IMR-90 (cell line): ENCODE measurements around the gene LY6G6F. TPM values are rescaled to one million over a fixed set of nuclear protein-coding genes. Genes with fewer than 3 reads are reported as not detected.

Experiments used
- ATAC-seq: fragments of 200-7000 bp; cut with Tn5 transposase; 2 replicates; pipeline ENCODE4 v1.9.1; 2020; ENCODE audit warnings: low read depth, mild to moderate bottlenecking, moderate library complexity
- BruUV-seq: library from RNA; stranded (reverse); fragments of 400-500 nt; replicated peaks from 2 replicates; lab custom pipeline; 2021; lab: Mats Ljungman, UMichigan
- CTCF ChIA-PET: fragments of 300-600 bp; formaldehyde crosslinking; extraction: SDS; loops from one replicate; lab custom pipeline; 2021; ENCODE audit warnings: antibody characterized with exemption; lab: Yijun Ruan, JAX
- POLR2A ChIA-PET: fragments of 300-600 bp; sonication (Branson Sonifier 250); formaldehyde crosslinking; loops from one replicate; lab custom pipeline; 2022; ENCODE audit warnings: antibody characterized with exemption; ENCODE audit not compliant: unreplicated experiment; lab: Charles Lee
- DNase-seq: peaks from one replicate; pipeline ENCODE4 v3.0.0; 2013
- H2AFZ ChIP-seq: replicated peaks from 2 replicates; pipeline ENCODE3; 2013; ENCODE audit warnings: low read length, mild to moderate bottlenecking; ENCODE audit not compliant: poor library complexity
- H2AK5ac ChIP-seq: 2 replicates; pipeline ENCODE4 v1.6.1; 2013; ENCODE audit warnings: low read depth, low read length, inconsistent platforms
- H2AK9ac ChIP-seq: replicated peaks from 2 replicates; pipeline ENCODE3; 2013; ENCODE audit warnings: mild to moderate bottlenecking, low read depth, low read length, moderate library complexity; ENCODE audit not compliant: poor library complexity
- H2BK120ac ChIP-seq: 2 replicates; pipeline ENCODE4 v1.6.1; 2013; ENCODE audit warnings: low read depth, low read length, inconsistent platforms
- H2BK15ac ChIP-seq: 3 replicates; pipeline ENCODE4 v1.6.1; 2013; ENCODE audit warnings: low read depth, low read length, inconsistent platforms
- H2BK20ac ChIP-seq: 2 replicates; pipeline ENCODE4 v1.6.1; 2013; ENCODE audit warnings: low read depth, mild to moderate bottlenecking, inconsistent platforms, low read length, moderate library complexity
- H2BK5ac ChIP-seq: 2 replicates; pipeline ENCODE4 v1.6.1; 2013; ENCODE audit warnings: mild to moderate bottlenecking, low read depth, low read length, inconsistent platforms; ENCODE audit not compliant: poor library complexity, severe bottlenecking
- H3K14ac ChIP-seq: replicated peaks from 2 replicates; pipeline ENCODE4 v1.6.1; 2013; ENCODE audit warnings: low read depth, low read length, inconsistent platforms
- H3K18ac ChIP-seq: 2 replicates; pipeline ENCODE4 v1.6.1; 2013; ENCODE audit warnings: low read depth, low read length, control low read depth
- H3K23ac ChIP-seq: 2 replicates; pipeline ENCODE4 v1.6.1; 2013; ENCODE audit warnings: low read depth, low read length, inconsistent platforms
- H3K27ac ChIP-seq: 2 replicates; pipeline ENCODE4 v1.5.1; 2013; ENCODE audit warnings: mild to moderate bottlenecking, control low read depth, low read length; ENCODE audit not compliant: insufficient read depth
- H3K27me3 ChIP-seq: 2 replicates; pipeline ENCODE4 v1.6.1; 2013; ENCODE audit warnings: low read length; ENCODE audit not compliant: control insufficient read depth, insufficient read depth
- H3K36me3 ChIP-seq: 2 replicates; pipeline ENCODE4 v1.6.1; 2013; ENCODE audit warnings: low read length, mixed read lengths; ENCODE audit not compliant: control insufficient read depth, insufficient read depth
- H3K4ac ChIP-seq: 2 replicates; pipeline ENCODE4 v1.6.1; 2013; ENCODE audit warnings: low read depth, low read length, inconsistent platforms
- H3K4me1 ChIP-seq: 2 replicates; pipeline ENCODE4 v1.6.1; 2013; ENCODE audit warnings: low read length, mixed read lengths; ENCODE audit not compliant: control insufficient read depth, insufficient read depth
- H3K4me2 ChIP-seq: 2 replicates; pipeline ENCODE4 v1.6.1; 2013; ENCODE audit warnings: low read depth, mild to moderate bottlenecking, control low read depth, low read length, moderate library complexity
- H3K4me3 ChIP-seq: 2 replicates; pipeline ENCODE4 v1.5.1; 2013; ENCODE audit warnings: low read depth, mild to moderate bottlenecking, control low read depth, low read length, moderate library complexity; ENCODE audit not compliant: insufficient read depth
- H3K56ac ChIP-seq: 2 replicates; pipeline ENCODE4 v1.6.1; 2013; ENCODE audit warnings: low read length, inconsistent platforms; ENCODE audit not compliant: insufficient read depth; ENCODE audit errors: extremely low read depth
- H3K79me1 ChIP-seq, 2 experiments: 2 replicates each; pipeline ENCODE4 v1.6.1; 2013; ENCODE audit warnings: low read length in 2 of 2, inconsistent platforms in 1 of 2, low read depth in 1 of 2
- H3K9ac ChIP-seq: 2 replicates; pipeline ENCODE4 v1.6.1; 2013; ENCODE audit warnings: low read depth, low read length, control low read depth
- H3K9me1 ChIP-seq: 2 replicates; pipeline ENCODE4 v1.6.1; 2013; ENCODE audit warnings: low read length, inconsistent platforms; ENCODE audit not compliant: insufficient read depth
- H3K9me3 ChIP-seq: 2 replicates; pipeline ENCODE4 v1.6.1; 2013; ENCODE audit warnings: low read length; ENCODE audit not compliant: control insufficient read depth, insufficient read depth
- H4K20me1 ChIP-seq: 2 replicates; pipeline ENCODE4 v1.6.1; 2013; ENCODE audit warnings: low read length, inconsistent platforms; ENCODE audit not compliant: insufficient read depth
- H4K5ac ChIP-seq: 2 replicates; pipeline ENCODE4 v1.6.1; 2013; ENCODE audit warnings: mild to moderate bottlenecking, low read depth, low read length, control low read depth
- H4K8ac ChIP-seq, 2 experiments: 2 replicates each; pipeline ENCODE4 v1.6.1; 2013; ENCODE audit warnings: low read depth in 2 of 2, low read length in 2 of 2, control low read depth in 1 of 2, inconsistent platforms in 1 of 2
- H4K91ac ChIP-seq: 2 replicates; pipeline ENCODE4 v1.6.1; 2013; ENCODE audit warnings: low read depth, low read length, inconsistent platforms; ENCODE audit not compliant: insufficient read depth
- BHLHE40 ChIP-seq: fragments of 150-350 bp; IDR thresholded peaks from 2 replicates; pipeline ENCODE4 v1.6.1; 2016; ENCODE audit warnings: mild to moderate bottlenecking, low read depth, low read length
- CEBPB ChIP-seq: IDR thresholded peaks from 2 replicates; pipeline ENCODE4 v1.6.1; 2012; ENCODE audit warnings: low read depth, low read length, improper control_type of control experiment
- CHD1 ChIP-seq: IDR thresholded peaks from 2 replicates; pipeline ENCODE4 v1.6.1; 2012; ENCODE audit warnings: low read depth, low read length, improper control_type of control experiment
- CTCF ChIP-seq: conservative IDR thresholded peaks from 2 replicates; pipeline ENCODE4 v1.5.1; 2012; ENCODE audit warnings: mild to moderate bottlenecking, low read depth, low read length, improper control_type of control experiment
- ELK1 ChIP-seq: fragments of 150-350 bp; IDR thresholded peaks from 2 replicates; pipeline ENCODE4 v1.6.1; 2016; ENCODE audit warnings: low read depth, mild to moderate bottlenecking, low read length, moderate library complexity, borderline replicate concordance
- FOS ChIP-seq: fragments of 150-350 bp; IDR thresholded peaks from 2 replicates; pipeline ENCODE4 v1.6.1; 2016; ENCODE audit warnings: low read depth, low read length
- MAFK ChIP-seq: IDR thresholded peaks from 2 replicates; pipeline ENCODE4 v1.6.1; 2012; ENCODE audit warnings: low read depth, low read length, improper control_type of control experiment
- MAZ ChIP-seq: IDR thresholded peaks from 2 replicates; pipeline ENCODE4 v1.6.1; 2012; ENCODE audit warnings: low read depth, mild to moderate bottlenecking, low read length, improper control_type of control experiment, moderate library complexity, borderline replicate concordance
- MXI1 ChIP-seq: IDR thresholded peaks from 2 replicates; pipeline ENCODE4 v1.6.1; 2012; ENCODE audit warnings: low read depth, mild to moderate bottlenecking, low read length, moderate library complexity, borderline replicate concordance
- POLR2A ChIP-seq: IDR thresholded peaks from 2 replicates; pipeline ENCODE4 v1.6.1; 2012; ENCODE audit warnings: mild to moderate bottlenecking, low read depth, low read length
- RAD21 ChIP-seq: IDR thresholded peaks from 2 replicates; pipeline ENCODE4 v1.6.1; 2012; ENCODE audit warnings: low read length, improper control_type of control experiment
- RCOR1 ChIP-seq: IDR thresholded peaks from 2 replicates; pipeline ENCODE4 v1.6.1; 2012; ENCODE audit warnings: mild to moderate bottlenecking, low read length, improper control_type of control experiment; ENCODE audit not compliant: insufficient replicate concordance
- RFX5 ChIP-seq: IDR thresholded peaks from 2 replicates; pipeline ENCODE4 v1.8.0; 2012; ENCODE audit warnings: low read depth, mild to moderate bottlenecking, low read length, moderate library complexity
- SMC3 ChIP-seq: fragments of 150-350 bp; IDR thresholded peaks from 2 replicates; pipeline ENCODE4 v1.6.1; 2016; ENCODE audit warnings: low read depth, mild to moderate bottlenecking, antibody characterized with exemption, low read length, moderate library complexity
- USF2 ChIP-seq: fragments of 150-350 bp; IDR thresholded peaks from 2 replicates; pipeline ENCODE4 v1.6.1; 2017; ENCODE audit warnings: mild to moderate bottlenecking, antibody characterized with exemption, low read length, low read depth
- WGBS, 2 experiments: methylation state at CpG; one replicate each; pipeline versions ENCODE4 v1.1.5 to v1.1.7; 2013; ENCODE audit warnings: missing lambda C conversion rate in 2 of 2; ENCODE audit not compliant: insufficient read length in 1 of 2; ENCODE audit errors: extremely low coverage in 2 of 2; 5-methylcytosine and 5-hydroxymethylcytosine counted together
- dilution Hi-C: fragments of 300-500 bp; cut with HindIII; formaldehyde crosslinking; loops from one replicate; pipeline ENCODE4 v1.14.3; 2018; ENCODE audit warnings: low sequenced_read_pairs; ENCODE audit not compliant: unreplicated experiment
- in situ Hi-C: fragments of 300-500 bp; cut with MboI; formaldehyde crosslinking; loops from 3 replicates; pipeline ENCODE4 v1.14.3; 2019; ENCODE audit warnings: low sequenced_read_pairs, inconsistent platforms, mixed read lengths
- intact Hi-C: fragments of 100-400 bp; cut with micrococcal nuclease; formaldehyde crosslinking; loops from 2 replicates; pipeline ENCODE4 v1.10.0; 2022
- polyA plus RNA-seq, 3 experiments: library from polyadenylated mRNA; depleted of rRNA; stranded (reverse); fragments of >200 nt; gene quantifications; 2 replicates each; pipeline ENCODE4 v1.2.3, GENCODE V29; 2012; ENCODE audit warnings: low replicate concordance in 1 of 3
- total RNA-seq: library from RNA; depleted of rRNA; stranded (reverse); fragments of >200 nt; gene quantifications from 2 replicates; pipeline ENCODE4 v1.2.3, GENCODE V29; 2012

The LY6G6F gene
- total and polyA plus RNA-seq, 2 of the 4 experiments (the other 2 are of a cell fraction) = not detected

GRCh38 chr6:31687860-31688693 is 18.6 kb upstream of the LY6G6F start:
- Histone ChIP-seq H3K36me3 (peaks cover 62% of the 10 kb centered on the region), H3K14ac (no peak overlapping the region), H3K9me3 (no peaks in the 10 kb centered on the region), H2AFZ (no peak overlapping the region), H2BK5ac (no peak overlapping the region), H3K56ac (no peak overlapping the region), H4K8ac (no peak overlapping the region), H3K27me3 (no peaks in the 10 kb centered on the region), H4K20me1 (no peaks in the 10 kb centered on the region), H3K27ac (no peak overlapping the region), H3K4me3 (no peak overlapping the region), H2AK5ac (no peak overlapping the region), H3K79me1 (peaks cover 0 to 2% of the 10 kb centered on the region in 2 experiments; a peak in 1 of 4 replicates), H3K9ac (no peak overlapping the region), H4K5ac (no peak overlapping the region), H3K23ac (no peak overlapping the region), H3K9me1 (0 out of 2 replicates have a peak, but pooled peaks cover 5% of the 10 kb centered on the region), H3K18ac (no peak overlapping the region), H2AK9ac (no peak overlapping the region), H2BK15ac (no peak overlapping the region), H4K91ac (no peak overlapping the region), H3K4me1 (peaks cover 3% of the 10 kb centered on the region; the same call in 1 of the 2 replicates), H2BK20ac (no peak overlapping the region), H3K4me2 (no peak overlapping the region), H3K4ac (no peak overlapping the region), H2BK120ac (no peak overlapping the region)
- BruUV-seq = no TSS peak
- intact Hi-C loops (no loop called here), dilution Hi-C loops (no loop called here), in situ Hi-C loops (loop anchor here (10.0 kb wide), 2 partner anchors 147 to 257 kb away; partner anchors contain the start of gene CFB)
- ChIA-PET CTCF (no interaction called here), POLR2A (no interaction called here)
- ATAC-seq (no peak), DNase-seq (no peak)
- WGBS, 2 experiments = no CpG with 5 or more reads among the region's 14 CpGs
- TF ChIP-seq ELK1 (no peak), POLR2A (no peak), CHD1 (no peak), CEBPB (no peak), USF2 (no peak), FOS (no peak), RFX5 (no peak), MAFK (no peak), CTCF (no peak), MAZ (no peak), RCOR1 (no peak), RAD21 (no peak), MXI1 (no peak), BHLHE40 (no peak), SMC3 (no peak)
